T-helper 1 cell (primary cell): ENCODE data around the gene KRTAP19-1.

ENCODE experiments used
- DNase-seq, 5 donors: peaks; one replicate each; pipeline ENCODE4 v3.0.0-alpha.2; 2012 to 2020
- total RNA-seq, 4 donors: gene quantifications; one replicate each; lab custom pipeline; 2026; lab: John Stamatoyannopoulos, UW

KRTAP19-1 gene
- 0 reads per million in 4 donors for total RNA-seq

DNA sequence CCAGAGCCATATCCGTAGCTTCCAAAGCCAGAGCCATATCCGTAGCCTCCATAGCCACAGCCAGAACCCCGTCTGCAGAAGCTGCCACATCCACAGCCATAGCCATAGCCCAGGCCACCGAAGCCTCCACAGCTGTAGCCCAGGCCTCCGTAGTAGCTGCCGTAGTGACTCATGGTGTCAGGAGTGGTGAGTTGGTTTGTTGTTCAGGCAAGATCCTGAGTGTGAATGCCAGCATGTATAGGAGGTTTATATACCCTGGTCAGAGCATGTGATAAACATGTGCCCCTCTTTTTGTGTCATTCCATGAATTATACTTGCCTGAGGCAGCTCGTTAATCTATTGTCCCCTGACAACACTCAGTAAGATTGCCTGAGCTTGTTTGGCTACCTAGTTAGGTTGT is at the start of gene KRTAP19-1:
KRTAP19-1 (minus strand) TSS at position 223 of the 400 bp plus-strand sequence; CDS start at position 173, 50 bp downstream.
- no peak for DNase-seq

GRCh38 chr21:30518876-30519275 is 38.7 kb upstream of the KRTAP19-1 start:
- DNase-seq = no peak

DNA sequence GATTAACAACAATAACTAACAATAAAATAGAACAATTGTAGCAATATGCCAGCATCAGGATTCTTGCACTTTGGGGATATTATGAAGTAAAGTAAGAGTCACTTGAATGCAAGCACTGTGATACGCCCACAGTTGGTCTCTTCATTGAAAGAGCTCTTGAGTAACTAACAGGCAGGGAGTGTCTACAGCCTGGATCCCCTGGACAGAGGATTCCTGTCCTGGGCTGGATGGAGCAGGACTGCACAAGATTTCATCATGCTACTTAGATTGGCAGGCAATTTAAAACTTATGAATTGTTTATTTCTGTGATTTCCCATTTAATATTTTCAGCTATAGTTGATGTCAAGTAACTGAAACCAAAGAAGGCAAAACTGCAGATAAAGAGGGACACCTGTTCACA is 35.5 kb upstream of the KRTAP19-1 start:
- DNase-seq = no peak

GRCh38 chr21:30505621-30506205 is 25.5 kb upstream of the KRTAP19-1 start:
- DNase-seq = peak in 1 of 5 donors; percentile 1

- DNase-seq = no peak
These were observed 21.9 kb upstream of the KRTAP19-1 start, which contains the start of gene KRTAP19-5 for GRCh38 chr21:30502041-30502440. Gene KRTAP19-5, minus strand, starts transcription at chr21:30502141. Its CDS starts 51 bp downstream, at chr21:30502090.

GRCh38 chr21:30497065-30497464 is 16.9 kb upstream of the KRTAP19-1 start, which contains the start of gene KRTAP19-4:
Gene KRTAP19-4, minus strand, starts transcription at chr21:30497165. Its CDS starts 55 bp downstream, at chr21:30497110.
- no peak for DNase-seq

DNA sequence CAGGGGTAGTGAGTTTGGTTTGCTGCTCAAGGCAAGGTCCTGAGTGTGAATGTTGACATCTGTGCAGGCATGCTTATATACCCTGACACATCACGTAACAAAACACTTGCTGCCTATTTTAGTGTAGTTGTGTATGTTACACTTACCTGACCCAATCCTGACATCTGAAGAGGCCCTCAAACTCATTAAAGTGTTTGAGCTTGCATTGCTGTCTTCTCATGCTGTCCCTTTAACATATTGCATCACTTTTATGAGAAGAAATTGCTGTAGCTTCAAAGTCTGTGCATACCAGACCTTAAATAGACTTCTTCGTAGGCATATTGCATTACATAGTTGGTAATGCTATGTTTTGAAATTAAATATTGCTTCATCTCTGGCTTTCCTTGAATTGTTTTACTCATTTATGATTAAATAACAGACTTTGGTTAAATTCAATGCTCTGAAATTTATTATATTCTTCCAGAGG is 11.8 kb upstream of the KRTAP19-1 start, which contains the start of gene KRTAP19-3:
KRTAP19-3 (minus strand) TSS at position 51 of the 466 bp plus-strand sequence. CDS start 56 bp downstream, outside the sequence.
- DNase-seq = no peak

DNA sequence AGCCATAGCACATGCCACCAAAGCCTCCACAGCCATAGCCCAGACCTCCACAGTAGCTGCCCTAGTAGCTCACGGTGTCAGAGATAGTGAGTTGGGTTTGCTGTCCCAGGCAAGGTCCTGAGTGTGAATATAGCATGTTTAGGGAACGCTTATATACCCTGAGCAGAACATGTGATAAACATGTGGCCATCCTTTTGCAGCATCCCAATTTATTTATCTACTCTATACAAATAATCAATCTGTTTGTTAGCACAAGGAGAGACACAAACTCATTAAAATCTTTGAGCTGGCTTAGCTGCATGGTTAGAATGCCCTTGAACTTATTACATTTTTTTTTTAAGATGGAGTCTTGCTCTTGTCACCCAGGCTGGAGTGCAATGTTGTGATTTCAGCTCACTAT is 7.2 kb upstream of the KRTAP19-1 start, which contains the start of gene KRTAP19-2:
KRTAP19-2 (minus strand) TSS at position 101 of the 400 bp plus-strand sequence; CDS start at position 13, 88 bp downstream.
- DNase-seq = no peak

DNA sequence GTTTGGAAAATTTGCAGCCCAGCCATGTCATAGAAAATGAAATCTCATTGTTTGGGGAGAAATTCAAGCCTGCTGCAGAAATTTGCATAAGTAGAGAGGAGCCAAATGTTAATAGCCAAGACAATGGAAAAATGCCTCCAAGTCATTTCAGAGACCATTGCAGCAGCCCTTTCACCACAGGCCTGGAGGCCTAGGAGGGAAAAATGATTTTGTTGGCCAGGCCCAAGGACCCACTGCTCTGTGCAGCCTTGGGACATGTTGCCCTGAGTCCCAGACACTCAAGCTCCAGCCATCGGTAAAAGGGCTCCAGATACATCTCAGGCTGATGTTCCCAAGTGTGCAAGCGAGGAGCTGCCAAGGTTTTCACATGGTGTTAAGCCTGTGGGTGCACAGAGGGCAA is 6.0 kb upstream of the KRTAP19-1 start:
- DNase-seq = no peak

- DNase-seq = no peak
These were observed 2.0 kb upstream of the KRTAP19-1 start for GRCh38 chr21:30482130-30482529.

GRCh38 chr21:30479259-30479658 is 908 bp downstream of the KRTAP19-1 start:
- no peak for DNase-seq

DNA sequence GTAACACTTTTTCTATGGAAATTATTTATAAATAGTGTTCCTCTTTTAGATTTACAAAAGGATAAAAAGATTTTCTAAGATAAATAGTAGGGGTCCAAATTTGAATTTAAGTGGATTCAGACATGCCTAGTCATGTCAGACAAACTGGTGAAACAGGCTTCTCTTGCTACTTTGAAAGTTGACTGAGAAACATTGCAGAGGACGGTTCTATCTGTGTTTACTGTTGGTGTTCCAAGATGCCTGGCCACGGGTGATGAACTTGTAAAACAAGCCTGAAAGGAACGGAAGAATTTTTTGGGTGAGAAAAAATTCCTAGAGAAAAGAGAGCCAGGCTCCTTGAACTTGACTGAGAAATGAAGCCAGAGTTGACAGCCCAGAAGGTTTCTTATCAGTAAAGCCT is 2.2 kb downstream of the KRTAP19-1 start:
- DNase-seq = no peak

GRCh38 chr21:30468900-30469714 is 11.1 kb downstream of the KRTAP19-1 start:
- DNase-seq = no peak

- DNase-seq = peak in 1 of 5 donors; percentile 1
These were observed 16.5 kb downstream of the KRTAP19-1 start for GRCh38 chr21:30463713-30464112.

- DNase-seq = no peak
These were observed 31.7 kb downstream of the KRTAP19-1 start for GRCh38 chr21:30448514-30448913.

DNA sequence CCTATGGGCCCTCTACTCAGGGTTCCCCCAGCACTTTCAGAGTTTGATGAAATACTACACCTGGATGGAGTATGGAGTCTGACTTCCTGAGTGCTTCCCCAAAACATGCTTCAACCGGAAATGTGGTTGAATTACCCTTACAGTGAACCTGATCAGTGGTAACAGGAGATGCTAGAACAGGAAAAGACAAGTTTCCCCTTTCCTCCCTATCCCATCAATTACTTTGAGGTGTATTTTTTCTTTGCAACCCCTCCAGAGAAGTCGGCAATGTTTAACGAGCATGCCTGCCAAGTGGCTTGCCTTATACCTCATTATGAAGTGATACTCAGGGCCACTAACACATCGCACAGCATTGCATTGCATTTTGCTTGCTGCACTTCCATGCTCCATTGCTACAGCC is 33.1 kb downstream of the KRTAP19-1 start:
- no peak for DNase-seq

GRCh38 chr21:30444204-30444603 is 36.0 kb downstream of the KRTAP19-1 start:
- no peak for DNase-seq

DNA sequence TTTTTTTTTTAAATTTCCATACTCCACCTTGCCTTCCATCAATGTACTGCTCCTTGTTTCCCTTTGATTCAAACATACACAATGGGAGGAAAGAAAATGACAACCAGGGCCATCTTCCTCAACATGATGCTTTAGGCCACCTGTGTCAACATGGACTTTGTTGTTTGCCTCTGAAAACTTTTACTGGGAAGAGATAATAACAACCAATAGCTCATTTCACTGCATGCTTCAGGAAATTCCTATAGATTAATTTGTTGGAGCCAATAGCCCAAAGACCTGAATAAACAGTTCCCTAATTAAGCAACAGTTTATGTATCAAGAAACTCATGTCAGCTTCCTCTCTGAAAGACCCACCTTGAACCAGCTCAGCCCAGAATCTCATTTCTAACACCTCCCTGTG is 36.9 kb downstream of the KRTAP19-1 start:
- no peak for DNase-seq

GRCh38 chr21:30439975-30440374 is 40.2 kb downstream of the KRTAP19-1 start, which contains the start of gene KRTAP15-1:
Gene KRTAP15-1, plus strand, starts transcription at chr21:30440275. Its CDS starts 53 bp downstream, at chr21:30440328.
- no peak for DNase-seq

DNA sequence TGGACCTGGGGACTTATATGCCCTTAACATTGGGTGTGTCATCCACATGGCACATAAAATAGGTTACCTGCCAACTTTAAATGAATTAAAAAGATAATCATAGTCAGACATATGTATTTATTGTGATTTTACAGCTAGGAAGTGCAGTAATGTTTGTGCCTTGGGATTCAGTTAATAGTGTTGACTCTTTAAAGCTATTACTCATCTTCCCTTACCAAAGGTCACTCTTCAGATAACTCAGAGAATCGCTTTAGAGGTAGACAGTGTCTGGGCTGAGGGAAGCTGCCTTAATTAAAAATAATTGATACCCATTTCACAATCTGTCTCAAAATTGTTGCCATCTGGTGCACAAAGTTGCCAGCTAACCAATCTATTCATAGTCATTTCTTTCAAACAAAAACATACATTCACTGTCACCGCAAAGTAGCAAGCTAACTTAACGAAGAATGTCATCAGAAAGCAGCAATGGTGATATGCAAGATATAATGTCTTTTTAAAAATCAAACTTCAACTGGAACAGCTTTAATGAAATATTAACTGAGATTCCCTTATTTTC is 43.1 kb downstream of the KRTAP19-1 start:
- DNase-seq = no peak

- DNase-seq = peak in 1 of 5 donors; percentile 13
These were observed 46.0 kb downstream of the KRTAP19-1 start for GRCh38 chr21:30434033-30434631.

GRCh38 chr21:30430170-30430655 is 50.0 kb downstream of the KRTAP19-1 start, which contains the start of gene KRTAP13-4:
Gene KRTAP13-4, plus strand, starts transcription at chr21:30430220. Its CDS starts 56 bp downstream, at chr21:30430276.
- no peak for DNase-seq
